NCI-H2227 treated with DMSO at 0.1 percent for 48 hours (cell line): ENCODE data around the gene DCK.
"Not testable (repeated sequence)": the region's sequence is repeated elsewhere in the genome, so short reads cannot be mapped to it uniquely, and the experiment has no call there.

Experiments
- DNase-seq: peaks from one replicate; lab custom pipeline; 2025; lab: John Stamatoyannopoulos, UW

DCK gene

DNA sequence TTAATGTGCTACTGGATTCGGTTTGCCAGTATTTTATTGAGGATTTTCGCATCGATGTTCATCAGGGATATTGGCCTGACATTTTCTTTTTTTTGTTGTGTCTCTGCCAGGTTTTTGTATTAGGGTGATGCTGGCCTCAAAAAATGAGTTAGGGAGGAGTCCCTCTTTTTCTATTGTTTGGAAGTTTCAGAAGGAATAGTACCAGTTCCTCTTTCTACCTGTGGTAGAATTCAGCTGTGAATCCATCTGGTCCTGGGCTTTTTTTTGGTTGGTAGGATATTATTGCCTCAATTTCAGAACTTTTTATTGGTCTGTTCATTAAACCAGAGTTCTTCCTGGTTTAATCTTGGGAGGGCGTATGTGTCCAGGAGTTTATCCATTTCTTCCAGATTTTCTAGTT is 7.9 kb downstream of the DCK start:
- not testable (repeated sequence) for DNase-seq

DNA sequence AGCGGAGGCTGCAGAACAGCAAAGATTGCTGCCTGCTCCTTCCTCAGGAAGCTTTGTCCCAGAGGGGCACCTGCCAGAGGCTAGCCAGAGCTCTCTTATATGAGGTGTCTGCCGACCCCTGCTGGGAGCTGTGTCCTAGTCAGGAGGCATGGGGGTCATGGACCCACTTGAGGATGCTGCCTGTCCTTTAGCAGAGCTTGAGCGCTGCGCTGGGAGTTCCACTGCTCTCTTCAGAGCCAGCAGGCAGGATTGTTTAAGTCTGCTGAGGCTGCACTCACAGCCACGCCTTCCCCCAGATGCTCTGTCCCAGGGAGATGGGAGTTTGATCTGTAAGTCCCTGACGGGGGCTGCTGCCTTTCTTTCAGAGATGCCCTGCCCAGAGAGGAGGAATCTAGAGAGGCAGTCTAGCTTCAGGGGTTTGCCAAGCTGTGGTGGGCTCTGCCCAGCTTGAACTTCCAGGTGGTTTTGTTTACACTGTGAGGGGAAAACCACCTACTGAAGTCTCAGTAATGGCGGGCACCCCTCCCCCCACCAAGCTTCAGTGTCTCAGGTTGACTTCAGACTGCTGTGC is 10.9 kb downstream of the DCK start:
- no peak for DNase-seq

DNA sequence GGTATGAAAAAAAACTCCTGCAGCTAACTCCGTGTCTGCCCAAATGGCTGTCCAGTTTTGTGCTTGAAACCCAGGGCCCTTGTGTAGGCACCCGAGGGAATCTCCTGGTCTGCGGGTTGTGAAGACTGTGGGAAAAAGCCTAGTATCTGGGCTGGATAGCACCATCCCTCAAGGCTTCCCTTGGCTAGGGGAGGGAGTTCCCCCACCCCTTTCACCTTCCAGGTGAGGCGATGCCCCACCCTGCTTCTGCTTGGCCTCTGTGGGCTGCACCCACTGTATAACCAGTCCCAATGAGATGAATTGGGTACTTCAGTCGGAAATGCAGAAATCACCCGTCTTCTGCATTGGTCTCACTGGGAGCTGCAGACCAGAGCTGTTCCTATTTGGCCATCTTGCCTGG is 11.6 kb downstream of the DCK start:
- not testable (repeated sequence) for DNase-seq

DNA sequence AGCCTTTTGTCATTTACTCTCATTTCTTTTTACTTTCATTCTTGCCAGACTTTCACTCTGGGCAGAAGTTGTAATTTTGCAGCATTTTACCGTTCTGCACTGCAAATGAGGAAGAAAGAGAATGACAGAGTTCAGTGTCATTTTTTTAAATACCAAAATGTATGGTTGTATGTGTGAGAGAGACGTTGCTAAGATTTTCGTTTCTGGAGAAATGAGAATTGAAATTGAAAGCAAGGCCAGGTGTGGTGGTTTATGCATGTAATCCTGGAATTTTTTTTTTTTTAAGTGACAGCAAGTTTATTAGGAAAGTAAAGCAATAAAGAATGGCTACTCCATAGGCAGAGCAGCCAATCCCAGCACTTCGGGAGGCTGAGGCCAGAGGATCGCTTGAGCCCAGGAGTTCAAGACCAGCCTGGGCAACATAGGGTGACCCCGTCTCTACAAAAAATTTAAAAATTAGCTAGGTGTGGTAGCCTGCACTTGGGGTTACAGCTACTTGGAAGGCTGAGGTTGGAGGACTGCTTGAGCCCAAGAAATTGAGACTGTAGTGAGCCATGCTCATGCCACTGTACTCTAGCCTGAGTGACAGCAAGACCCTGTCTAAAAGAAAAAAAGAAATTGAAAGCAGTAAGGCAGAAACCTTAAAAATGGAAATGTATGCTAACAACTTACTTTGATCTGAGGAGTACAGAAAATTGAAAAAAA is 12.9 kb downstream of the DCK start:
- DNase-seq, result no peak

DNA sequence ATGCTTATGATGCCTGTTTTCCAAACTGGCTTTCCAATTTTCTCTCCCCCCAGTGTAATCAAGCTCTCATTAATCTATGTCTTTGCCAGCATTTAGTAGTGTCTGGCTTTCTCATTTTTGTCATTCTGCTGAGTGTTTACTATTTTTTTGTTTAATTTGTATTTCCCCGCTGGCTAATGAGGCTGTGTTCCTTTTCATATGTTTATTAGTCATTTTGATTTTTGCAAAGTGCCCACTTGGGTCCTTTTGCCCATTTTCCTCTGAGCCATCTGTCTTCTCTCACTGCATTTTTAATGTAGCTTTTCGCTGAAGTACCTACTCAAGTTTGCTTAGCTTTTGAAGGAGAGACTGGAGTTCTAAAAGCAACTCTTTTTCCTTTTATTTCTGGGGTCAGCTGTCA is 14.7 kb downstream of the DCK start:
- no peak for DNase-seq

DNA sequence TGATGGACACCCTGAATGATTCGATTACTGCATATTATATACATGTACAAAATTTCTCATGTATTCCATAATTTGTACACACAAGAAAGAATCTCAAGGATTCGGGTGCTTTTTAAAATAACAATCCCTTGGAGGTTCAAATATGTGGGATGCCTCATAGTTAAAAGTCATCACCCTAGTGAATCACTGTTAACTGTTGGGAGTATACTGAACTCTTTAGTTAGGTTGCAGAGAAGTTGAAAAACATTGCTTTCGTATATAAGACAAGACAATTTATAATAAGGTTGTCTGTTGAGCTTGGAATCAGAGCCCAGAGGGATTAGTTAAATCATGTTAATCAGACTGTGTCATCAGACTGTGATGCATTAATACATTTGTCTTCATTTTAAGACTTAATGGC is 15.6 kb downstream of the DCK start:
- DNase-seq, result no peak

DNA sequence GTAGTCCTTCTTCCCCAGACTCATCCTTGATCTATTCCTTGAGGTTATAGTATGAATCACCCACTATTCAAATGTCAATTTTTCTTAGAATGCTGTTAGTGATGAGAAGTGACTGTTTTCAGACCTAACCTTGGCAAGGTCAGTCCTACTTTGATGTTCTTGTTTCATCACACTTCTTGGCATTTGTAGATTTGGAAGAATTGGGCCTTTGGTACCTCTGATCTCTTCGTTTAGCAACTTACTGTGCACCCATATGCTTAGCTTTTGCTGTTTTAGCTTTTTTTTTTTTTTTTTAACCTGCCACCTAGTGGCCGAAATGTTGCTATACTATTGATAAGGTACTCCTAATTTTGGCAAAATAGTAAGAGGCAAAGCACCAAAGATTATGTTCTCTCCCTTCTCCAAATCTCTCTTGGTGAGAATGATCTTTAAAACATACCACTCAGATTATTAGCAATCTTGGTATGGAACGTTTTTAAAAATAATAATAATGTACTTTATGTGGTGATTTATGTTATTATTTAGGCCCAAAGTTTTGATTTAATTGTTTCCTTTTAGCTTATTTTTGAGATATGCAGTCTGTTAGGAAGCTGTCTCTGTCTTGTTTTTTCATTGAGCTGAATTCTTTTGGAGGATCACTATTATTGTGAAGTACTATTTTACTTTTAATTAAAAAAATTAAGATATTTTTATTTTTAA is 16.6 kb downstream of the DCK start:
- DNase-seq, result peak; percentile 20

DNA sequence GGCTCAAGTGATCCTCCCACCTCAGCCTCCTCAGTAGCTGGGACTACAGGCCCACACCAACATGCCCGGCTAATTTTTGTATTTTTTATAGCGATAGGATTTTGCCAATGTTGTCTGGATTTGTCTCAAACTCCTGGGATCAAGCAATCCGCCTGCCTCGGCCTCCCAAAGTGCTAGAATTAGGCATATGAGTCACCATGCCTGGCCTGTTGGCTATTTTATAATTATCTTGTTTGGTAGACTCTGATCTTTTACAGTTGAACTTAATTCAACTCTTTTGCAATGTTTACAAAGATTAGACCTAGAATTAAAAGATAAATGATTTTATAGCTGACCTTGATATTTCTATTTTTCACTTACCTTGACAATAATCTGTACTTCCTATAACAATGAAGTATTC is 18.0 kb downstream of the DCK start:
- no peak for DNase-seq

DNA sequence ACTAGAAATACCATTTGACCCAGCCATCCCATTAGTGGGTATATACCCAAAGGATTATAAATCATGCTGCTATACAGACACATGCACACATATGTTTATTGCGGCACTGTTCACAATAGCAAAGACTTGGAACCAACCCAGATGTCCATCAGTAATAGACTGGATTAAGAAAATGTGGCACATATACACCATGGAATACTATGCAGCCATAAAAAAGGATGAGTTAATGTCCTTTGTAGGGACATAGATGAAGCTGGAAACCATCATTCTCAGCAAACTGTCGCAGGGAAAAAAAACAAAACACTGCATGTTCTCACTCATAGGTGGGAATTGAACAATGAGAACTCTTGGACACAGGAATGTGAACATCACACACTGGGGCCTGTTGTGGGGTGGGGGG is 23.9 kb downstream of the DCK start:
- not testable (repeated sequence) for DNase-seq

DNA sequence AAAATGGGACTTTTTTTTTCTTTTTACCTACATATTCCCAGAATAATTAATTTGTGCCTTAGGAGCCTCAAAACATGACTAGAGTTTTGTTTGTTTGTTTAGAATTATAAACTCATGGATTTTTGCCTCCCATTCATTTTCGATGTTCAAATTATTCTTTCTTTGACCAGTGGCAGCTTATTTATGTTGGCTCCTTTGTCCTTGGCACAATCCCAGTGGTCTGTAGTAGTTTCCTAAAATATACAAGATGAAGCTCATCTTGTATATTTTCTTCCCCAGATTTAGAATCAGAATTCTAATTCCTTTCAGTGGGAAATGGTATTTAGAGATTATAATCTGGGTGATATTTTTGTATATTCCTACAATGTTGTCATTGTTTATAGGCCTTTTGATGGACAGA is 27.2 kb downstream of the DCK start:
- no peak for DNase-seq

DNA sequence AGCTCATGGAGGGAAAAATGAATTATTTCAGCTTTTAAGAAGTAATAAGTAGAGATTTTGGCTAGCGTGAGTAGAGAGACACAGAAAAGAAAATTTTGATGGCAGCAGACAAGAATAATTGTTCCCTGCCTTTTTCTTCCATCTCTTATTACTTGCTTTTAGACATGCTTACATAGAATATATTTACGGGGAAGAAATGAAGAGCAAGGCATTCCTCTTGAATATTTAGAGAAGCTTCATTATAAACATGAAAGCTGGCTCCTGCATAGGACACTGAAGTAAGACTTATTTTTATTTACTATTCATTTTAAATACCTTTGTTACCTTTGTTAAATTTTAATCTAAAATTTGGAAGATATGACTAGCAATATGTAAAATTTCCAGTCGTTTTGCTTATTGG is 32.2 kb downstream of the DCK start:
- DNase-seq, result no peak

DNA sequence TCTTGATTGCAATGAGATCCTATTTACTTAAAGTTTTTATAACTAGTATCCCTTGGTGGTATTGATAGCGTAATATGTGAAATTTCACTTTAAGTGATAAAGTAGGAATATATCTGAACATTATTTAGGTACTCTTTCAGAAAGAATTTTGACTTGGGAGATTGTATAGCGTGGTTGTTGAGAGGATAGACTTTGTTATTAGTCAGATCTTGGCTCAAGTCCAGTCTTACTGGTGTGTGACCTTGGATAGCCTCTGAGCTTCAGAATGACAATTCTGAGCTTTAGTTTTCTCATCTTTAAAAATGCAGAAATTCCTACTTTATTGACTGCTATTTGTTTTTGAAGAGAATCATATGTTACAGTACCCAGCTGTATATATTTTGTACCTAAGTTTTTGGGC is 32.6 kb downstream of the DCK start:
- DNase-seq, result no peak

DNA sequence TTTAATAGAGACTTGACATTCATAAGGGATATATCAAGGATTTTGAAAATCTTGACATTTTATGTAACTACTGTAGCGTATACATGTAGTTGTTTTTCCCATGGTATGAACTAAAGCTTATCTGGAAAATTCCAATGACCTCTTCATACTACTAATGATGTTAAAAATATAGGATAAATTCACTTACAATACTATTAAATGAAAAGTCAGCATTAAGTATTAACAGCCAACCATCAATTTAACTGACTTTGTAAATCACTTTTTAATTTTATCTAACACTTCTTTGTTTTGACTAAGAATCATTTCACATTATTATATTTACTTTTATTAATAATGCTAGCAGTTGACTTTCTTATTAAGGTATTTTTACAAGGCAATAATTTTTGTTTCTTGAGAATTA is 34.2 kb downstream of the DCK start:
- no peak for DNase-seq

DNA sequence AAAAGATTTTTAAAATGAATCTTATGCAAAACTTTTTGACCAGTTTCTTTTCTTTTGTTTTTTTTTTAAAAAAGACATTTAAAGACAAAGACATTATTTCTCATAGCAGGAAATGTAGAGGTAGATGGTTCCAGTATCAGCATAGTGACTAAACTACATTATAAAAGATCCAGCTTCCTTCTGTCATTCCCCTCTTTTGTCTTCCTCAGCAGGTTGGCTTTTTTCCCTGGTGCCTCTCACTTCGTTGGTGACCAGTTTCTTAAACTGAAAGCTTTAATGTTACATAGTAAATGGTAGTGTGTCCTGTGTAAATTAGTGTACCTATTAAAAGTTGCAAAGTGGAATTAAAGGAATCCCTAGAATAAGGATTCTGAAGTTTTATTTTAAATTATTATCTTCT is 36.1 kb downstream of the DCK start:
- DNase-seq, result no peak

DNA sequence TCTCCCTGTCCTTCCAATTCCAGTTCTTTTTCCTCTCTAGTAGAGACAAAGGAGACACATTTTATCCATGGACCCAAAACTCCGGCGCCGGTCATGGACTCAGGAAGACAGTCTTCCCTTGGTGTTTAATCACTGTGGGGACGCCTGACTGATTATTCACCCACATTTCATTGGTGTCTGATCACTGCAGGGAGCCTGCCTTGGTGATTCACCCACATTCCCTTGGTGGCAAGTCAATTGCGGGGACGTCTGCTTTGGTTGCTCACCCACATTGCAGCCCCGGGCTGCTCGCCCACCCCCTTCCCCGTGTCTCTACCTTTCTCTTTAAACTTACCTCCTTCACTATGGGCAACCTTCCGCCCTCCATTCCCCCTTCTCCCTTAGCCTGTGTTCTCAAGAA is 38.7 kb downstream of the DCK start:
- DNase-seq, result not testable (repeated sequence)

DNA sequence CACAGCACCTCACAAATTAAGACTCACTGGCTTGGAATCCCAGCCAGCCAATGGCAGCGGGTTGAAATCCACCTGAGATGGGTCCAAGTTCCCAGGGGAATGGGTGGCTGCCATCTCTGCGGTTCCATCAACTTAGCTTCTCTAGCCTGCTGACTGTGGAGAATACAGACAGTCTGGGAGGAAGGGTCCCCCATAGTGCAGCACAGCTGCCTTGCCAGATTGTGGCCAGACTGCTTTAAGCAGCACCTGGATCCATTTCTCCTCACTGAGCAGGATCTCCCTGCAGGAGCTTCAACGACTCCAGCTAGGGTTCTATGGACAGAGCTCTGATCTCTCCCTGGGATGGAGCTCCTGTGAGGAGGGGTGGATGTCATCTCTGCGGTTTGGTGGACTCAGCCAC is 51.8 kb downstream of the DCK start:
- DNase-seq, result no peak

DNA sequence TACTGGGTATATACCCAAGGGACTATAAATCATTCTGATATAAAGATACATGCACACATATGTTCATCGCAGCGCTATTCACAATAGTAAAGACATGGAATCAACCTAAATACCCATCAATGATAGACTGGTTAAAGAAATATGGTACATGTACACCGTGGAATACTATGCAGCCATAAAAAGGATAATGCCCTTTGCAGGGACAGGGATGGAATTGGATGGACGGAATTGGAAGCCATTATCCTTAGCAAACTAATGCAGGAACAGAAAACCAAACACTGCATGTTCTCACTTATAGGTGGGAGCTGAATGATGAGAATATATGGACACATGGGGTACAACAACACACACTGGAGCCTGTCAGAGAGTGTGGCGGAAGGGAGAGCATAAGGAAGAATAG is 55.9 kb downstream of the DCK start:
- no peak for DNase-seq

DNA sequence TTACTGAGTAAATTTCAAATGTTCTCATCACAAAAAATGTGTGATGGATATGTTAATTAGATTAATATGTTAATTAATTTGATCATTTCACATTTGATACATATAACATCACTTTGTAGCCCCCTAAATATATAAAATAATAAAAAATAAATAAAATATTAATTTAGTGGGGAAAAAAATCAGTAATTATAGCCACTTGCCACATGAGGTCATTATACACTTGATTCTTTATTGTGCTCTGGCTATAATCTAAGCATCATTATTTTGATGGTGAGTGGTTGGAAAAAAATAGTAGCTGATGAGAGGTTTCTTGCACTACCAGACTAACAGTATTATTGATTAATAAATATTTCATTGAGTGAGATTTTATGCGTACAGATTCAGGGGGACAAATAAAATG is 57.4 kb downstream of the DCK start:
- DNase-seq, result no peak

DNA sequence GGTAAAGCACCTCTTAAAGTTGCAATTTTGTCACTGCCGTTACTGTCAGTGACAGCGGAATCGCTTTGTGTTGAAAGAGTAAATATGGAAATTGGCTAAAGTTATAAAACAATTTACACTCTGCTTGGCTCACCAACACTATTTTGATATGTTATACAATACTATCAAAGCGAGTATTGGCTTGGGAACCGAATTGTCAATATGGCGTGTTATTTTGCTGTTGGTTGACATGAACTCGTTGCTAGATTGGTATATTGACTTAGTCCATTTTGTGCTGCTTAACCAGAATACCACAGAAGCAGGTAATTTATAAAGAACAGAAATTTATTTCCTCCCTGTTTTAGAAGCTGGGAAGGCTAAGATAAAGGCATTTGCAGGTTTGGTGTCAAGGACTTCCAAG is 58.6 kb downstream of the DCK start:
- DNase-seq, result no peak

DNA sequence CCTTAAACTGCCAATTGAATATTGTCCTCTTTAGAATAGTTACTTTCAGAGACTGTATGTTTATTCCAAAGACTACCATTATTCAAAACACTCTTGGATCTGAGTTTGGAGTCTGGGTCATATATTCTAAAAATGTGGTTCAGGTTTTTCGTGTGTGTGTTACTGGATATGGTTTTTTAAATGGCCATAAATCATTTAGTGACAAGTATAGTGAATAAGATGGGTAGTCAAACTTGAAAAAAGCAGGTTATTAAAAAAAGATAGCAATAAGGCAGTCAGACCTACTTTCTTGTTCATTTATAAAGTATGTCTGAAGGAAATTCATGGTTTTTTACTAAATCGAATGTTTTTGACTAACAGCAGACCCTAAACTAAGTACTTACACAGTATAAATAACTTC is 59.3 kb downstream of the DCK start:
- no peak for DNase-seq

DNA sequence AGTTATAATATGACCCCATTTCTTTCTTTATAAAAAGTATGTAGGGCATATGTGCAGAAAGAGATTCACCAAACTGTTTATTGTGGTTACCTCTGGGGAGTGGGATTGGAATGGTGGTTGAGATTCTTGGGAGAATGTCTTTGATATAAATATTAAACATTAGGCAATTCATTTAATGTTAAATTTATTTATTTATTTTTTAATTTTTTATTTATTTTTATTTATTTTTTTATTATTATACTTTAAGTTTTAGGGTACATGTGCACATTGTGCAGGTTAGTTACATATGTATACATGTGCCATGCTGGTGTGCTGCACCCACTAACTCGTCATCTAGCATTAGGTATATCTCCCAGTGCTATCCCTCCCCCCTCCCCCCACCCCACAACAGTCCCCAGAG is 60.2 kb downstream of the DCK start:
- DNase-seq, result not testable (repeated sequence)

DNA sequence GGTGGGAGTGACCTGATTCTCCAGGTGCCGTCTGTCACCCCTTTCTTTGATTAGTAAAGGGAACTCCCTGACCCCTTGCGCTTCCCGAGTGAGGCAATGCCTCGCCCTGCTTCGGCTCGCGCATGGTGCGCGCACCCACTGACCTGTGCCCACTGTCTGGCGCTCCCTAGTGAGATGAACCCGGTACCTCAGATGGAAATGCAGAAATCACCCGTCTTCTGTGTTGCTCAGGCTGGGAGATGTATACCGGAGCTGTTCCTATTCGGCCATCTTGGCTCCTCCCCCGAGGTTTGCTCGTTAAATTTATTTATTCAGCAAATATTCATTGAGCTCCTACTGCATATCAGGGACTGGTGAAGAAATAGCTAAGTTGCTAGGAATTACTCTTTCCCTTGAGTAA is 66.1 kb downstream of the DCK start:
- peak; percentile 10 for DNase-seq

DNA sequence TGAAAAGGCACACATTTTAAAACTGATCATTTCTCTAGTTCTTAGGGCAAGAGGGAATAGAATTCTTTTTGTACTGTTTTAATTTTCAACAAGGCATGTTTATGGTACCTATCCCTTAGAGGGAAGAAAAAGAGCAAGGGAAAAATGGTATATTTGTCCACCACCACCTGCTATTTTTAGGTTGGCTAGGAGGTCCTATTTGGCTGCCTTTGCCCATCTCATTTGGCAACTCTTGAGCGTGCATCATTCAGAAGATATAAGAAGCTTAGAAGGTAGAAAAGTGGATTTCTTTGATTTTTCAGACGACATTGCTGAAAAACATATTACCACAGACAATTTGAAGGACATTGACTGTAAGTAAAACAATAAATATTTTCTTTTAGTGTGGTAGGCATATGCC is 69.0 kb downstream of the DCK start:
- no peak for DNase-seq

DNA sequence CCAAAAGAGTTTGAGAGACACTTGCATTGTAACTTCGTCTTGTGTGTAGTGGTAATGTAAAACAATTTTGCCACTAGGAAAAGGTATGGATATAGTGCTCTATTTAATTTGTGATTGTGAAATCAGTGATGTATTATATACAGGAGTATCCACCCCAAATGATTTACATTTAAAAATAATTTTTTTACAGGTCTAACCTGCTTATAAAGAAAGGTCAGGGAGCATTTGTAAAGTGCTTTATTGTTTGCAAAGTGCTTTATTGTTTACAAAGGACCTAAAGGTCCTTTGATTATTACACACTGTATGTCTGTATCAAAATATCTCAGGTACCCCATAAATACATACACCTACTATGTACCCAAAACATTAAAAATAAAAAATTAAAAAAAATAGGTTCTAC is 70.3 kb downstream of the DCK start:
- DNase-seq, result no peak
